Tibial nerve (tissue), 3 donors: ENCODE measurements around the gene GAPDHS.

Experiments
- POLR2A ChIP-seq, 2 donors: fragments of 450-650 bp; IDR thresholded peaks; one replicate each; pipeline ENCODE4 v1.6.1; 2017; ENCODE audit warnings: antibody characterized with exemption in 2 of 2, mild to moderate bottlenecking in 2 of 2, moderate library complexity in 2 of 2
- TF ChIP-seq, protein P1 (sequence below), 5 experiments: fragments of 200-600 bp in 3 of 5; fragments of 450-650 bp in 2 of 5; sonication (generic) in 3 of 5; IDR thresholded peaks; one replicate each; pipeline ENCODE4 v1.5.1; 2016 to 2019; ENCODE audit warnings: antibody characterized with exemption in 5 of 5, mild to moderate bottlenecking in 3 of 5, moderate library complexity in 2 of 5

DNA sequence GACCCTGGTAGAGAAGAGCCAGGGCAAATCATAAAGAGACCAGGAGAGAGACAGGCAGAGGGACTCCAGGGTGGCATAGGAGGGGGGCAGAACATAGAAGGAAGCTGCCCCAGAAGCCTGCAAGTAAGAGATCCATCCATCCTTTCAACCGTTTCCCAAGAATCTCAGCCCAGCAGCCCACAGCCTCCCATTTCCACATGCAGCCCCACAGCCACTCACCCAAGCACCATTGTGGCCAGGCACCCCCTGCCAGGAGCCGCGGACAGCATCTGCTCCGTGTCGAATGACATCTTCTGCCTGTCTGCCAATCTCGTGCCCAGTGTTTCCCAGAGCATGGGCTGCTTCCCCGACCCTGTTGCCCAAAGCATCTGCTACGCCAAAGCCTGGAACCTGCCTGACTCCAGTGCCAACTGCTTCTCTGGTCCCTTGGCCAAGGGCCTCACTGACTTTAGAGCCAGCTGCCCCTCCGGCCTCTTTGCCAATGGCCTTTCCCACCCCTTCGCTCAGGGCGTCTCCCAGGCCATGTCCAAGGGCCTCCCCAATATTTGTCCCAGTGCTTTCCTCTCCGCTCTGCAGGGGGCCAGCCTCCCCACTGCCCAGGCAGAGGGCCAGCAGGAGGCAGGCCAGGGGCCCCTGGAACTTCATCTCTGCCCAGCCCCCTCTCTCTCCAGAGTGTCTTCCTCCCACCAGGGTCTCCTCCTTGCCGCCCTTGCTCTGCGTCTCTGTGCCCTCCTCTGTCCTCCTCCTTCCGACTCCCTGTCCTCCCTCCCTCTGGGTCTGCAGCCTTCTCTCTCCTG lies 20.2 kb upstream of the GAPDHS start:
- TF ChIP-seq, protein P1, sequence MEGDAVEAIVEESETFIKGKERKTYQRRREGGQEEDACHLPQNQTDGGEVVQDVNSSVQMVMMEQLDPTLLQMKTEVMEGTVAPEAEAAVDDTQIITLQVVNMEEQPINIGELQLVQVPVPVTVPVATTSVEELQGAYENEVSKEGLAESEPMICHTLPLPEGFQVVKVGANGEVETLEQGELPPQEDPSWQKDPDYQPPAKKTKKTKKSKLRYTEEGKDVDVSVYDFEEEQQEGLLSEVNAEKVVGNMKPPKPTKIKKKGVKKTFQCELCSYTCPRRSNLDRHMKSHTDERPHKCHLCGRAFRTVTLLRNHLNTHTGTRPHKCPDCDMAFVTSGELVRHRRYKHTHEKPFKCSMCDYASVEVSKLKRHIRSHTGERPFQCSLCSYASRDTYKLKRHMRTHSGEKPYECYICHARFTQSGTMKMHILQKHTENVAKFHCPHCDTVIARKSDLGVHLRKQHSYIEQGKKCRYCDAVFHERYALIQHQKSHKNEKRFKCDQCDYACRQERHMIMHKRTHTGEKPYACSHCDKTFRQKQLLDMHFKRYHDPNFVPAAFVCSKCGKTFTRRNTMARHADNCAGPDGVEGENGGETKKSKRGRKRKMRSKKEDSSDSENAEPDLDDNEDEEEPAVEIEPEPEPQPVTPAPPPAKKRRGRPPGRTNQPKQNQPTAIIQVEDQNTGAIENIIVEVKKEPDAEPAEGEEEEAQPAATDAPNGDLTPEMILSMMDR (IDR thresholded peaks at IDR 0.05) = no peak
- TF ChIP-seq POLR2A (IDR thresholded peaks at IDR 0.05) = no peak
